Naive thymus-derived CD8-positive, alpha-beta T cell (primary cell): Measurements from ENCODE around the gene FSIP1. TPM values are rescaled to one million over a fixed set of nuclear protein-coding genes. Genes with fewer than 3 reads are reported as not detected.

Experiments used
- ATAC-seq, 2 donors: fragments of 150-1000 bp; cut with Tn5 transposase in 1 of 2; sonication (Bioruptor Pico), chemical (Tn5 transposase) in 1 of 2; 1 replicate in 1 of 2; 2 replicates in 1 of 2; pipeline ENCODE4 v1.10.0; 2021; ENCODE audit warnings: mild to moderate bottlenecking in 2 of 2, moderate library complexity in 2 of 2
- POLR2A ChIA-PET: fragments of 350-600 bp; sonication (Branson Sonifier 250); formaldehyde crosslinking; loops from one replicate; lab custom pipeline; 2021; ENCODE audit warnings: antibody characterized with exemption; lab: Charles Lee
- DNase-seq, 10 donors: peaks; one replicate each; pipeline versions ENCODE4 v3.0.0 to v3.0.0-alpha.2; 2020 to 2022
- H3K27ac Mint-ChIP-seq, 10 donors: one replicate each; pipeline ENCODE4 v1.8.0; 2020 to 2022; ENCODE audit warnings: mild to moderate bottlenecking in 10 of 10, mixed read lengths in 10 of 10, moderate library complexity in 4 of 10, inconsistent platforms in 1 of 10
- H3K27me3 Mint-ChIP-seq, 5 donors: one replicate each; pipeline ENCODE4 v1.8.0; 2021 to 2022; ENCODE audit warnings: mixed read lengths in 5 of 5
- H3K36me3 Mint-ChIP-seq, 3 donors: one replicate each; pipeline ENCODE4 v1.8.0; 2020 to 2022; ENCODE audit warnings: mixed read lengths in 3 of 3, mild to moderate bottlenecking in 2 of 3, inconsistent platforms in 1 of 3
- H3K4me1 Mint-ChIP-seq, 4 donors: one replicate each; pipeline ENCODE4 v1.8.0; 2021 to 2022; ENCODE audit warnings: mixed read lengths in 4 of 4
- H3K4me3 Mint-ChIP-seq, 10 donors: one replicate each; pipeline ENCODE4 v1.8.0; 2020 to 2022; ENCODE audit warnings: mild to moderate bottlenecking in 10 of 10, mixed read lengths in 10 of 10, moderate library complexity in 6 of 10, inconsistent platforms in 1 of 10
- H3K9me3 Mint-ChIP-seq, 9 donors: one replicate each; pipeline ENCODE4 v1.8.0; 2020 to 2022; ENCODE audit warnings: mixed read lengths in 9 of 9, mild to moderate bottlenecking in 3 of 9, inconsistent platforms in 1 of 9, moderate library complexity in 1 of 9
- polyA plus RNA-seq, 3 donors: library from polyadenylated mRNA; unstranded; fragments of 300-500 nt; fragmentation: Illumina TruSeq; gene quantifications; one replicate each; pipeline ENCODE4 v1.2.3, GENCODE V29; 2021
- total RNA-seq, 8 experiments: library from RNA in 2 of 8; stranded (reverse) in 2 of 8; gene quantifications; one replicate each; pipeline ENCODE4 v1.2.3 and lab custom pipeline; 2021 to 2026

Gene FSIP1
- total and polyA plus RNA-seq, 5 experiments from 2014 or later, result 0.30 to 0.85 (median 0.49) TPM; not detected in 1

- no peak for ATAC-seq
- Mint-ChIP-seq H3K36me3 (no peaks in the 10 kb centered on the region), H3K4me3 (no peak overlapping the region), H3K27ac (no peak overlapping the region), H3K9me3 (no peaks in the 10 kb centered on the region), H3K27me3 (peaks cover 0 to 2% (median 0%) of the 10 kb centered on the region in 5 donors), H3K4me1 (peaks cover 0 to 10% (median under 1%) of the 10 kb centered on the region in 4 donors)
- POLR2A ChIA-PET, result no interaction called here
- DNase-seq, result no peak
Measured at GRCh38 chr15:39643727-39644126, 138.9 kb downstream of the FSIP1 start.

DNA sequence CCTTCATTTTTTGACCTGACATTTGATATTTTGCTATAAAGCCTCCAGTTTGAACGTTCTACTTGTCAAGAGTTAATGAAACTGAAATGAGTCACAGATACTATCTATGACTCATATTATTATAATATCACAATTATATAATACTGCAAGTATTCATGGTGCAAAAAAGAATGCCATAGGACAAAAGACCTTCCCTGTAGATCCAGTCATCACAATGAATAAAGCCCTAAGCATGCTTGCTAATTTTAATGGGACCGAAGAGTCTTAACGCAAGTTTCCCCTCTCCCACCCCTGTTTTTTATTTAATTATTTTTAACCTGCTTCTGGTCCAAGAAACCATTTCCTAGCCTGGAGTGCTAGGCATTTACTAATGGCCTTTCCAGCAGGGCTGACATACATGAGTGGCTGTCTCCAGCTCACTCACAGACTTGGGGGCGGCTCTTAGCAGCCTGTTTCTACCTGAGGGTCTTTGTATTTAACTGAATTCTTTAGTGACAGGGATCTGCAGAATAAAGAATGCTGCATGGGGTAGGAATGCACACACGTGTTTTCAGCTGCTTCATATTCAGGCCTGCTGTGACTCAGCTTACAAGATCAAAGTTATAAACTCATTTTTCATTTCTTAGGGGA lies 140.5 kb downstream of the FSIP1 start:
- POLR2A ChIA-PET, result no interaction called here
- DNase-seq (no peak), ATAC-seq (no peak)
- H3K27ac Mint-ChIP-seq, result peak overlapping the region in 1 of 10 donors; percentile 81
- no peak overlapping the region for H3K4me3 Mint-ChIP-seq
- peaks cover 0 to 10% (median under 1%) of the 10 kb centered on the region in 4 donors for H3K4me1 Mint-ChIP-seq
- no peaks in the 10 kb centered on the region for H3K9me3 Mint-ChIP-seq
- peaks cover 0 to 3% (median 0%) of the 10 kb centered on the region in 5 donors for H3K27me3 Mint-ChIP-seq
- H3K36me3 Mint-ChIP-seq, result no peaks in the 10 kb centered on the region

GRCh38 chr15:39641191-39641889 lies 141.3 kb downstream of the FSIP1 start:
- DNase-seq (no peak), ATAC-seq (no peak)
- Mint-ChIP-seq H3K27me3 (peaks cover 0 to 7% (median 0%) of the 10 kb centered on the region in 5 donors), H3K4me1 (peaks cover 0 to 10% (median under 1%) of the 10 kb centered on the region in 4 donors), H3K27ac (peak overlapping the region in 1 of 10 donors; percentile 1), H3K4me3 (no peak overlapping the region), H3K36me3 (no peaks in the 10 kb centered on the region), H3K9me3 (no peaks in the 10 kb centered on the region)
- POLR2A ChIA-PET, result no interaction called here

DNA sequence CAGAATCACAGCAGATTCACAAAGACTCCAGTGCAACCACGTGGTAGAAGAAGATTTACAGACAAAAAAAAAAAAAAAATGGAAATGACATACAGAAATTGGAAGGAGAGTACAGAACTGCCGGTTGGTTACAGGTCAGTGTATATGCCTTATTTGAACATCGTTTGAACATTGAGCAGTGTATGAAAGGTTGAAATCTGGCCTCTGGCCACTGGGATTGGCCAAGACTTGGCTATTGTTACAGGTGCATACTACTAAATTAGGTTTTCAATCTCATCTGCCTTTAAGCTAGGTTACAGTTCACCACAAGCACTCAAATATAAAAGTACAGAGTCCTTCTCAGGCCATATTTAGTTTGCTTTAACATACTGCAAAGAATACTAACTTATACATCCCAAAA lies 142.0 kb downstream of the FSIP1 start:
- no peak overlapping the region for H3K27ac Mint-ChIP-seq
- no peak overlapping the region for H3K4me3 Mint-ChIP-seq
- H3K36me3 Mint-ChIP-seq, result no peaks in the 10 kb centered on the region
- DNase-seq, result no peak
- H3K4me1 Mint-ChIP-seq, result peaks cover 0 to 10% (median under 1%) of the 10 kb centered on the region in 4 donors
- POLR2A ChIA-PET, result no interaction called here
- H3K9me3 Mint-ChIP-seq, result peaks cover 0 to 4% (median 0%) of the 10 kb centered on the region in 9 donors
- no peak for ATAC-seq
- peaks cover 0 to 11% (median 2%) of the 10 kb centered on the region in 5 donors for H3K27me3 Mint-ChIP-seq

DNA sequence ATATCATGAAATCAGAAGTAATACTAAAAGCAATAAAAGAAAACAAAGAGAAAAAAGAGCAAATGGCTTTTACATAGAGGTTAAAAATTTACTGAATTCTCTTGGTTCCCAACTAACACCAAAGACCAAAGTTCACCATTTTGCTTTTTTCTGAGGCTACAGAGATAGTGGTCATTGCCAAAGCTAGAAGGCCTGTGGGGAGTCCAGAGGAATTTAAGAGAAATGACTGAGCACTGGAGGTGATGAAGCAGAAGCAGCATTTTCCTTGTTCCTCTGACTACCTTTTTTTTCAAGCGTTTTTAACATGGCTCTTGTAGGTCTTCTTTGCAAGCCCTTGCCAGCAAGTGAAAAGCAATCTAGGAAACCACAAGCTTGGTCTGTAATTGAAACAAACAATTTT lies 143.6 kb downstream of the FSIP1 start:
- POLR2A ChIA-PET, result no interaction called here
- no peak overlapping the region for H3K4me3 Mint-ChIP-seq
- peaks cover 0 to 4% (median 0%) of the 10 kb centered on the region in 9 donors for H3K9me3 Mint-ChIP-seq
- H3K27ac Mint-ChIP-seq, result no peak overlapping the region
- peaks cover 0 to 10% (median under 1%) of the 10 kb centered on the region in 4 donors for H3K4me1 Mint-ChIP-seq
- no peaks in the 10 kb centered on the region for H3K36me3 Mint-ChIP-seq
- DNase-seq, result no peak
- peaks cover 0 to 11% (median 2%) of the 10 kb centered on the region in 5 donors for H3K27me3 Mint-ChIP-seq
- no peak for ATAC-seq

- peaks cover 0 to 4% (median 0%) of the 10 kb centered on the region in 9 donors for H3K9me3 Mint-ChIP-seq
- DNase-seq (no peak), ATAC-seq (no peak)
- no peak overlapping the region for H3K4me3 Mint-ChIP-seq
- no peak overlapping the region for H3K27ac Mint-ChIP-seq
- peaks cover 0 to 10% (median under 1%) of the 10 kb centered on the region in 4 donors for H3K4me1 Mint-ChIP-seq
- POLR2A ChIA-PET, result no interaction called here
- H3K36me3 Mint-ChIP-seq, result no peaks in the 10 kb centered on the region
- peaks cover 0 to 11% (median 2%) of the 10 kb centered on the region in 5 donors for H3K27me3 Mint-ChIP-seq
Measured at GRCh38 chr15:39638041-39638440, 144.6 kb downstream of the FSIP1 start.

DNA sequence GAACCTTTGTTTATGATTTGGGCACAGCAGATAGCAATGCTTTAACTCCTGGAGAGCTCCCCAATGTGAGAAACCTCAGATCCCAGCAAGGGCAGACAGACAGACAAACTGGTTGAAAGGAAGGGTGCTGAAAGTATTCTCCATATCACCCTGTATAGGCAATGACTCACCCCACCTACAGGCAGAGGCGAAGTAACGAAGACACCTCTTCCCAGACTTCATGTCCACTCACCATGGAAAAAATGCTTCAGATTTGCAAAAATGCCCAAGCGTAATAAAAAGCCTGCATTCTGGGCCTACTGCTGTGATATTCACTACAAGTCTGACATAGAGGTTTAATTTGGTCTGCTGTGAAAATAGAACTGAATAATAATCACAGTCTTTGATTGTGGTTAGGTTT lies 151.3 kb downstream of the FSIP1 start:
- Mint-ChIP-seq H3K27me3 (peaks cover 0 to 4% (median 2%) of the 10 kb centered on the region in 5 donors), H3K36me3 (no peaks in the 10 kb centered on the region), H3K27ac (peak overlapping the region in 5 of 10 donors; percentile 1 to 93 (median 37)), H3K9me3 (peaks cover 0 to 7% (median 0%) of the 10 kb centered on the region in 9 donors), H3K4me1 (peaks cover 16 to 47% (median 29%) of the 10 kb centered on the region in 4 donors), H3K4me3 (peak overlapping the region in 1 of 10 donors; percentile 9)
- POLR2A ChIA-PET, result interaction anchor here (0.6 kb wide), 1 partner anchor 17 kb away, joined by 3 read pairs; no protein-coding TSS in a partner anchor
- ATAC-seq (no peak), DNase-seq (no peak)

- no peak for ATAC-seq
- Mint-ChIP-seq H3K9me3 (peaks cover 0 to 3% (median 0%) of the 10 kb centered on the region in 9 donors), H3K4me1 (peaks cover 20 to 62% (median 38%) of the 10 kb centered on the region in 4 donors), H3K36me3 (no peaks in the 10 kb centered on the region), H3K27ac (peak overlapping the region in 9 of 10 donors; percentile 31 to 96 (median 82)), H3K27me3 (no peaks in the 10 kb centered on the region), H3K4me3 (peak overlapping the region in 2 of 10 donors; percentile 31 to 38)
- peak in 1 of 10 donors; percentile 4 for DNase-seq
- POLR2A ChIA-PET, result no interaction called here
Measured at GRCh38 chr15:39629906-39630305, 152.7 kb downstream of the FSIP1 start.

- Mint-ChIP-seq H3K9me3 (peaks cover 0 to 3% (median 0%) of the 10 kb centered on the region in 9 donors), H3K36me3 (no peaks in the 10 kb centered on the region), H3K27me3 (no peaks in the 10 kb centered on the region), H3K27ac (peak overlapping the region; percentile 31 to 96 (median 83)), H3K4me3 (peak overlapping the region; percentile 1 to 62 (median 34)), H3K4me1 (peaks cover 25 to 67% (median 44%) of the 10 kb centered on the region in 4 donors)
- DNase-seq, result peak in 6 of 10 donors; percentile 3 to 46 (median 40)
- ATAC-seq, result peak; percentile 74 to 83
- POLR2A ChIA-PET, result no interaction called here
Measured at GRCh38 chr15:39629371-39629770, 153.3 kb downstream of the FSIP1 start.

DNA sequence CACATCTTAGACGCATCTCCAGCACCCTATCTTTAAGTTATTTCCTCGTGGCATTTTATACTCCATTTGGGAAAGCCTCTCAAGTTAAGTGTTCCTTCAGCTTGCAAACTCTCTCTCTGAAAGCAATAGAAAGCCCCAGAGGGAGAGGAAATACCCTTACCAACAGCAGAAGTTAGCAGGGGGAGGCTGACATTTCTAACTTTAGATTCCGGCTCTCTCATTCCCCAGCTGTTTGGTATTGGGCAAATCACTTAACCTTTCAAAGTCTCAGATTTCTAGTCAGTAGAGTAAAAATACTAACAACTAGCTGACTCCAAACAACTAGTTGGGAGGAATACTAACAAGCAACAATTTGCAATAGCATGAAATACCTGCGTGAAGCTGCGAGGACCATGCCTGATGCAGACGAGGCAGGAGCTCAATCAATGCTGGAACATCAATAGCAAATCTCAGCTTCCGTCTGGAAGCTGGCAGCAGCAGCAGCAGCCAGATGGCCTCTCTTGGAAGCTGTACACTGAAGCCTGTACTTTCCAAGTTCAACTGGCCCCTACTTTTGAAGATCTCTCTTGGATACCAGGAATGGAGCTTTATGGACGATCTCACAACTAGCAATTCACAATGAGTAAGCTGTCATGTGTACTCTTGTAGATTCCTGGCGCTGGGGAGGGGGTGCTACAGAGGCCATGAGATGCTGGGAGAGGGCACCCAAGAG lies 153.9 kb downstream of the FSIP1 start:
- ATAC-seq, result no peak
- peak overlapping the region in 8 of 10 donors; percentile 1 to 62 (median 41) for H3K4me3 Mint-ChIP-seq
- H3K4me1 Mint-ChIP-seq, result peaks cover 30 to 74% (median 50%) of the 10 kb centered on the region in 4 donors
- POLR2A ChIA-PET, result no interaction called here
- DNase-seq, result no peak
- H3K36me3 Mint-ChIP-seq, result no peaks in the 10 kb centered on the region
- peaks cover 0 to 3% (median 0%) of the 10 kb centered on the region in 9 donors for H3K9me3 Mint-ChIP-seq
- no peaks in the 10 kb centered on the region for H3K27me3 Mint-ChIP-seq
- peak overlapping the region; percentile 31 to 96 (median 83) for H3K27ac Mint-ChIP-seq

DNA sequence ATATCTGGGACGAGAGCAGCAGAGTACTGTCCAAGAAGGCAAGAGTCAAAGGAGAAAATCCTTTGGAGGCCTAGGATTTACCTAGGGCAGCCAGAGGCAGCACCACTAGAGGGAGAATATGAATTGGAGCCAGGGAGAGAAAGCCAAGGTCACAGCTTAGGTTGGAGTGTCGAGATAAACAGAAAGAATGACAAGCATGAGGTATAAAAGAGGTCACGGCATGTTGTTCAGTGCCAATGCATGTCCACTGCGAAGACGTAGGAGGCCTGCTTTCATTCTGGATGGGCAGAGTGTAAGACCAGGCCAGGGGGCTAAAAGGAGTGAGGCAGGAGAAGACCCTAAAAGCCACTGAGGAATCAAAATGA lies 154.5 kb downstream of the FSIP1 start:
- POLR2A ChIA-PET, result interaction anchor here (0.8 kb wide), 1 partner anchor 20 kb away, joined by 3 read pairs; no protein-coding TSS in a partner anchor
- no peaks in the 10 kb centered on the region for H3K36me3 Mint-ChIP-seq
- no peaks in the 10 kb centered on the region for H3K27me3 Mint-ChIP-seq
- H3K4me3 Mint-ChIP-seq, result peak overlapping the region in 3 of 10 donors; percentile 3 to 46 (median 9)
- DNase-seq, result no peak
- no peak for ATAC-seq
- peaks cover 0 to 3% (median 0%) of the 10 kb centered on the region in 9 donors for H3K9me3 Mint-ChIP-seq
- peaks cover 34 to 80% (median 56%) of the 10 kb centered on the region in 4 donors for H3K4me1 Mint-ChIP-seq
- H3K27ac Mint-ChIP-seq, result peak overlapping the region in 8 of 10 donors; percentile 1 to 93 (median 64)

DNA sequence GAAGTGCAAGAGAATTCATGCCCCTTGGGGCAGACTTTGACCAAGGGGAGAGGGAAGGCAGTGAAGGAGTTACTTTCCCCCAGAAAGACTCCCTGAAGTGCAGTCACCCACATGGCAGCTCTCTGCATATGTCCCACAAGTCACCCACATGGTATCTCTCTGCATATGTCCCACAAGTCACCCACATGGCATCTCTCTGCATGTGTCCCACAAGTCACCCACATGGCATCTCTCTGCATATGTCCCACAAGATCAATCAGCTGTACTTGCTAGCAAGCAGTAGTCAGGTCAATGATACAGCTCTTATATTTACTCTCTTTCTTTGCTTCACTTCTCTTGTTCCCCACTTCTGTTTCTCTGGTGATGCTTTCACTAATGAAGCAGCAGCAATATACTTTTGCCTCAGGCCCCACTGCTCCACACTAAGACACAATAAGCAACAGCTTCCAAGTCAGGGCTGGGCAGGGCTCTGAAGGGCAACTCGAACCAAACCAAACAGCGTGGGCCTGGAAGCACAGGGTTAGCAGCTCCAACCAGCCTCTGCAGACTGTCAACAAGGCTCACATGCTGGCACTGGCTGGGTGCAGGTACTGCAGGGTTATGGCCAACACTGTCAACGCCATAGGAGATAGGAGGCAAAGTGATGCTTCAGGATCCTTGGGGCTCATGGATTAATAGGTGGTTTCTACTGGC lies 155.0 kb downstream of the FSIP1 start:
- H3K27ac Mint-ChIP-seq, result peak overlapping the region in 8 of 10 donors; percentile 5 to 93 (median 58)
- DNase-seq (no peak), ATAC-seq (no peak)
- H3K4me3 Mint-ChIP-seq, result peak overlapping the region in 3 of 10 donors; percentile 9 to 46 (median 23)
- H3K9me3 Mint-ChIP-seq, result peaks cover 0 to 3% (median 0%) of the 10 kb centered on the region in 9 donors
- POLR2A ChIA-PET, result interaction anchor here (0.8 kb wide), 1 partner anchor 19 kb away, joined by 3 read pairs; no protein-coding TSS in a partner anchor
- no peaks in the 10 kb centered on the region for H3K36me3 Mint-ChIP-seq
- H3K27me3 Mint-ChIP-seq, result no peaks in the 10 kb centered on the region
- H3K4me1 Mint-ChIP-seq, result peaks cover 37 to 85% (median 61%) of the 10 kb centered on the region in 4 donors
